Transverse colon (tissue), 4 donors: Measurements from ENCODE around the gene DAPP1. TPM values are rescaled to one million over a fixed set of nuclear protein-coding genes. Genes with fewer than 3 reads are reported as not detected.

Experiments used
- DNase-seq: peaks from one replicate; pipeline ENCODE4 v3.0.0-alpha.2; 2019
- H3K27ac ChIP-seq, 4 donors: fragments of 200-600 bp; sonication (generic); 2 replicates each; pipeline ENCODE4 v1.5.1; 2016 to 2018; ENCODE audit warnings: inconsistent platforms in 4 of 4
- H3K27me3 ChIP-seq: fragments of 200-600 bp; sonication (generic); 2 replicates; pipeline ENCODE4 v1.5.1; 2017; ENCODE audit warnings: inconsistent platforms
- H3K36me3 ChIP-seq, 4 donors: fragments of 200-600 bp; sonication (generic); 2 replicates each; pipeline ENCODE4 v1.5.1; 2017 to 2019; ENCODE audit warnings: inconsistent platforms in 4 of 4
- H3K4me1 ChIP-seq, 4 donors: fragments of 200-600 bp; sonication (generic); 2 replicates each; pipeline ENCODE4 v1.5.1; 2017 to 2020; ENCODE audit warnings: inconsistent platforms in 4 of 4
- H3K4me3 ChIP-seq, 4 donors: fragments of 200-600 bp; sonication (generic); 1 replicate in 1 of 4; 2 replicates in 3 of 4; pipeline versions ENCODE4 v1.5.1 to v1.6.1; 2017 to 2019; ENCODE audit warnings: inconsistent platforms in 4 of 4
- H3K9me3 ChIP-seq, 2 donors: fragments of 200-600 bp; sonication (generic); 2 replicates each; pipeline ENCODE4 v1.5.1; 2017 to 2019; ENCODE audit warnings: inconsistent platforms in 2 of 2
- EP300 ChIP-seq: sonication (generic); formaldehyde crosslinking; IDR thresholded peaks from one replicate; pipeline ENCODE4 v1.6.1; 2017; ENCODE audit warnings: antibody characterized with exemption, low read depth
- POLR2A ChIP-seq: fragments of 450-650 bp; IDR thresholded peaks from one replicate; pipeline ENCODE4 v1.6.1; 2016; ENCODE audit warnings: antibody characterized with exemption, mild to moderate bottlenecking, moderate library complexity
- POLR2AphosphoS5 ChIP-seq, 3 donors: sonication (generic); formaldehyde crosslinking; IDR thresholded peaks; one replicate each; pipeline ENCODE4 v1.6.1; 2016; ENCODE audit warnings: antibody characterized with exemption in 3 of 3
- WGBS, 2 donors: methylation state at CpG; one replicate each; pipeline ENCODE4 v1.1.5; 2018; ENCODE audit warnings: low coverage in 1 of 2; 5-methylcytosine and 5-hydroxymethylcytosine counted together
- in situ Hi-C, 4 donors: fragments of 200-750 bp; cut with MboI; loops; one replicate each; pipeline versions ENCODE4 v1.15.0 to v1.15.1; 2017; ENCODE audit warnings: low sequenced_read_pairs in 3 of 4, low pct_ligation_motif_present in 1 of 4, low pct_unique_long_range_greater_than_20kb in 1 of 4
- intact Hi-C: fragments of 100-400 bp; cut with DNase I; formaldehyde crosslinking; loops from one replicate; pipeline ENCODE4 v1.15.1; 2023; ENCODE audit warnings: low total_unique reads
- total RNA-seq, 4 donors: library from RNA; depleted of rRNA; stranded (reverse); fragments of >200 nt; gene quantifications; one replicate each; pipeline ENCODE4 v1.1.0, GENCODE V29; 2016
- TF ChIP-seq, protein P1 (sequence below), 5 experiments: fragments of 200-600 bp in 3 of 5; fragments of 450-650 bp in 2 of 5; sonication (generic) in 3 of 5; IDR thresholded peaks; 1 replicate in 2 of 5; 2 replicates in 3 of 5; pipeline ENCODE4 v1.5.1; 2016 to 2017; ENCODE audit warnings: antibody characterized with exemption in 5 of 5, inconsistent platforms in 3 of 5, mild to moderate bottlenecking in 2 of 5, moderate library complexity in 1 of 5

Gene DAPP1
- total RNA-seq, 4 donors from 2014 or later: 0.41 to 10.7 (median 7.6) TPM

DNA sequence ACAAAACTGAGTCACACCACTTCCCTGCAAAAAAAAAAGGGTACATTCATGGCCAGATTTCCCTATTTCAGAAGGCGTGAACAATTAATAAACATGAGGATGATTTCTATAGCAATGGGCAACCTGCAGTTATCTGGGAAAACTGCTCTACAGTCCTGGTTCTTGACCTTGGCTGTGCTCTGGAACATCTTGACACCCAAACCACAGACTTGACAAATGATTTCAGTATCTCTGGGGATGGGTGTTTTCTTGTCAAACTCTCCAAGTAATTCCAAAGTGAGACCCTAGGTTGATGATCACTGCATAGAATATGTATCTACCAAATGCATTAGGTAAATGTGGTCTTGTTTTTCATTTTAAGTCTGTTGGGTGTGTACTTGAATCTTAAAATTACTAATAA lies 2.0 kb downstream of the DAPP1 start:
- no peak for DNase-seq
- Histone ChIP-seq H3K9me3 (no peaks in the 10 kb centered on the region), H3K4me3 (no peak overlapping the region), H3K27me3 (no peaks in the 10 kb centered on the region), H3K36me3 (no peaks in the 10 kb centered on the region), H3K27ac (no peak overlapping the region), H3K4me1 (peaks cover 0 to 14% (median 5%) of the 10 kb centered on the region in 4 donors)
- 64% methylated on average over 1 of the region's 1 CpG; no CpG with 5 or more reads in 1 of the 2 donors for WGBS, 2 donors
- in situ Hi-C loops (loop anchor here in 2 of 4 donors (10.0 kb wide), 2 partner anchors 126 to 136 kb away; partner anchors contain the start of genes DNAJB14 (in 1 of the 2) and H2AZ1 (in 1 of the 2)), intact Hi-C loops (no loop called here)
- TF ChIP-seq POLR2AphosphoS5 (IDR thresholded peaks at IDR 0.05): no peak
- no peak for TF ChIP-seq EP300
- TF ChIP-seq, protein P1, sequence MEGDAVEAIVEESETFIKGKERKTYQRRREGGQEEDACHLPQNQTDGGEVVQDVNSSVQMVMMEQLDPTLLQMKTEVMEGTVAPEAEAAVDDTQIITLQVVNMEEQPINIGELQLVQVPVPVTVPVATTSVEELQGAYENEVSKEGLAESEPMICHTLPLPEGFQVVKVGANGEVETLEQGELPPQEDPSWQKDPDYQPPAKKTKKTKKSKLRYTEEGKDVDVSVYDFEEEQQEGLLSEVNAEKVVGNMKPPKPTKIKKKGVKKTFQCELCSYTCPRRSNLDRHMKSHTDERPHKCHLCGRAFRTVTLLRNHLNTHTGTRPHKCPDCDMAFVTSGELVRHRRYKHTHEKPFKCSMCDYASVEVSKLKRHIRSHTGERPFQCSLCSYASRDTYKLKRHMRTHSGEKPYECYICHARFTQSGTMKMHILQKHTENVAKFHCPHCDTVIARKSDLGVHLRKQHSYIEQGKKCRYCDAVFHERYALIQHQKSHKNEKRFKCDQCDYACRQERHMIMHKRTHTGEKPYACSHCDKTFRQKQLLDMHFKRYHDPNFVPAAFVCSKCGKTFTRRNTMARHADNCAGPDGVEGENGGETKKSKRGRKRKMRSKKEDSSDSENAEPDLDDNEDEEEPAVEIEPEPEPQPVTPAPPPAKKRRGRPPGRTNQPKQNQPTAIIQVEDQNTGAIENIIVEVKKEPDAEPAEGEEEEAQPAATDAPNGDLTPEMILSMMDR (IDR thresholded peaks at IDR 0.05): no peak
- TF ChIP-seq POLR2A: no peak

DNA sequence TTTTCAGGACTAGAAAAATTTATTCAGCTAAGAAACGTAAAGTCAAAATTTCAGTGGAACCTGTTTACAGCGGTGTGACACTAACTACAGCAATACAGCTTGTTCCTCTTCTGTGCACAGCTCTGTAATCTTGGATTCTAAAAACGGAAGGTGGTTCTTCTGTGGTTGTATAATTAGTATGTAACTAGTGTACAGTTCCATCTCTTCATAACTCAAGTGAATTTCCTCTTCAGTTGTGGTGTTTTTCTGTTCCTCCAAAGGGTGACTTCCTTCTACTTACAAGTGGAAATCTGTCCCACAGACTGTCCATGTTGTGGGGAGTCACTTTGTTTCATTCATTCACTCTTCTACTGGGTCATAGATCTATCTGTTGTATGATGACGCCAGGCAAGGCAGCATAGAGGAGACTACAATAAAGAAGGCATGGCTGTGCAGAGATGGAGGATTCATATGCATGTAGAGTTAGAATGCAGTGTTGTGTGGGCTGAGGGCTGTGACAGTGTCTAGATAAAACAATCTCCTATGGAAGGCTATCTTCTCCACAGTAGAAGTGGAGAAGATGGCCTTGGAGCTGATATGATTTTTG lies 5.4 kb downstream of the DAPP1 start:
- H3K36me3 ChIP-seq: no peaks in the 10 kb centered on the region
- H3K27ac ChIP-seq: no peak overlapping the region
- H3K4me1 ChIP-seq: peaks cover 0 to 3% (median 0%) of the 10 kb centered on the region in 4 donors
- intact Hi-C loops: no loop called here
- no peak for DNase-seq
- in situ Hi-C loops: no loop called here
- no peaks in the 10 kb centered on the region for H3K9me3 ChIP-seq
- H3K4me3 ChIP-seq: no peak overlapping the region
- 76% methylated on average over 4 of the region's 4 CpGs for WGBS, 2 donors
- no peak for TF ChIP-seq POLR2A
- TF ChIP-seq, protein P1 (IDR thresholded peaks at IDR 0.05): no peak
- TF ChIP-seq POLR2AphosphoS5 (IDR thresholded peaks at IDR 0.05): no peak
- TF ChIP-seq EP300: no peak
- H3K27me3 ChIP-seq: no peaks in the 10 kb centered on the region

DNA sequence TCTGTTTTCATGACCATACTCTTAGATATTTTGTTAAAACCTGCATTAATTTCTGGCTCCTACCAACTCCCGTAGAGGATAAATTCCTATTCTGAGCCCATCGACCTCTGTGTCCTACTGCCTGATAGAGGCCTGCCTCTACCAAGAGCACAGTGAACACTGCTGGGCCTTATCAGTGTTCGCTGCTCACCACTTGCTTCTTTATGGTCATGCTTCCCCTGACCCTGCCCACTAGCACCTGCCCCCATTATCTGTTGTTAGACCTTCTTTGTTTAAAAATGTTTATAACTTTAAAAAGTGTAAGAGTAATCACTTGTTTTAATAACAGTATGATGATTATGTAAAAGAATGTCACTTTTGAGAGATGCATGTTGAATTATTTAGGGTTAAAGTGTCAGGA lies 6.1 kb downstream of the DAPP1 start:
- WGBS, 2 donors: 93 to 100% methylated on average over 1 to 3 of the region's 3 CpGs

DNA sequence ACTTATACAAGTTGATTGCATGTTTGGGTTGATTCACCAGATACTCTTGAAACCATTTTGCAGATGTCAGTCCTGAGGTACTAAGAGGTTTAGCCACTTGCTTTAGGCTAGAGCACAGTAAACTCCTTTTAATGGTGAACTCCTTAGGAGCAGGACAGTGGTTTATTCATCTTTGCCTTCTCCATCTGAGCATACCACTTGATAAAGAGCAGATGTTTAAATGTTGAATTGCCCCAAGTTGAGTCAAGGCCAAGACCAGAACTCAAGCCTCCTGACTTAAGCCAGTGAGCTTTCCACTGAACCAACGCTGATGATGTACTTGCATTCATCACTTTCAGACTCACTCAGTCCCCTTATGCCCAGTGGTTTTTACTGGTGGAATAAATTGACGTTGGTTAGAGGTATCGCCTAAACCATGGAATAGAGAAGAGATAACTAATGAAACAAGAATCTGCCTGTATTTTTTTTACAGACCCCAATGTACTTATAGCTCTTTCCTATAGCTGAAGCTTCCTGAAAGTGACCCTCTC lies 7.5 kb downstream of the DAPP1 start:
- Histone ChIP-seq H3K4me1 (peaks cover 0 to 3% (median 0%) of the 10 kb centered on the region in 4 donors), H3K36me3 (no peaks in the 10 kb centered on the region), H3K4me3 (no peak overlapping the region), H3K9me3 (no peaks in the 10 kb centered on the region), H3K27ac (no peak overlapping the region), H3K27me3 (no peaks in the 10 kb centered on the region)
- in situ Hi-C loops: no loop called here
- 81 to 100% methylated on average over 1 to 3 of the region's 3 CpGs for WGBS, 2 donors
- DNase-seq: no peak
- TF ChIP-seq, protein P1 (IDR thresholded peaks at IDR 0.05): no peak
- TF ChIP-seq POLR2AphosphoS5 (IDR thresholded peaks at IDR 0.05): no peak
- TF ChIP-seq POLR2A: no peak
- no peak for TF ChIP-seq EP300
- intact Hi-C loops: no loop called here

More for the DNA sequence above, 6.1 kb downstream of the DAPP1 start:
- H3K27ac ChIP-seq: no peak overlapping the region
- H3K36me3 ChIP-seq: no peaks in the 10 kb centered on the region
- no peak overlapping the region for H3K4me3 ChIP-seq
- no peaks in the 10 kb centered on the region for H3K27me3 ChIP-seq
- intact Hi-C loops (no loop called here), in situ Hi-C loops (no loop called here)
- H3K4me1 ChIP-seq: peaks cover 0 to 3% (median 0%) of the 10 kb centered on the region in 4 donors
- TF ChIP-seq POLR2AphosphoS5 (IDR thresholded peaks at IDR 0.05) (no peak), EP300 (no peak), POLR2A (no peak)
- TF ChIP-seq, protein P1 (IDR thresholded peaks at IDR 0.05): no peak
- no peaks in the 10 kb centered on the region for H3K9me3 ChIP-seq
- no peak for DNase-seq
